GM19452 (cell line): ENCODE measurements around the gene PI4KA.
"Not testable (repeated sequence)": the region's sequence is repeated elsewhere in the genome, so short reads cannot be mapped to it uniquely, and the experiment has no call there.

Experiments used
- ATAC-seq: cut with Tn5 transposase; IDR thresholded peaks from one replicate; pipeline ENCODE4 v1.9.1; 2021; ENCODE audit not compliant: unreplicated experiment

Gene PI4KA

GRCh38 chr22:20779014-20779817, 79.4 kb downstream of the PI4KA start:
- no peak for ATAC-seq

GRCh38 chr22:20777420-20778177, 81.0 kb downstream of the PI4KA start:
- no peak for ATAC-seq

GRCh38 chr22:20776624-20777405, 81.8 kb downstream of the PI4KA start:
- ATAC-seq, result no peak

GRCh38 chr22:20775342-20775895, 83.2 kb downstream of the PI4KA start:
- ATAC-seq, result no peak

GRCh38 chr22:20774882-20775281, 83.7 kb downstream of the PI4KA start:
- ATAC-seq, result no peak

GRCh38 chr22:20773793-20774212, 84.8 kb downstream of the PI4KA start, which contains the start of gene SERPIND1:
Gene SERPIND1 (plus strand): TSS chr22:20774113. CDS start chr22:20779313, 5,200 bp downstream.
- no peak for ATAC-seq

GRCh38 chr22:20771918-20772625, 86.5 kb downstream of the PI4KA start:
- ATAC-seq, result no peak

- ATAC-seq, result not testable (repeated sequence)
Observed at GRCh38 chr22:20769496-20769826, 89.2 kb downstream of the PI4KA start.

- ATAC-seq, result no peak
Observed at GRCh38 chr22:20766530-20766929, 92.1 kb downstream of the PI4KA start.

- no peak for ATAC-seq
Observed at GRCh38 chr22:20765938-20766337, 92.7 kb downstream of the PI4KA start.

- ATAC-seq, result no peak
Observed at GRCh38 chr22:20764729-20765128, 93.9 kb downstream of the PI4KA start.

GRCh38 chr22:20764471-20764720, 94.2 kb downstream of the PI4KA start:
- no peak for ATAC-seq

- no peak for ATAC-seq
Observed at GRCh38 chr22:20763630-20764470, 94.8 kb downstream of the PI4KA start.

GRCh38 chr22:20762233-20762796, 96.3 kb downstream of the PI4KA start:
- ATAC-seq, result no peak

- no peak for ATAC-seq
Observed at GRCh38 chr22:20761536-20761935, 97.1 kb downstream of the PI4KA start.

- ATAC-seq, result no peak
Observed at GRCh38 chr22:20760084-20760483, 98.5 kb downstream of the PI4KA start.

GRCh38 chr22:20758688-20759087, 99.9 kb downstream of the PI4KA start:
- no peak for ATAC-seq

- no peak for ATAC-seq
Observed at GRCh38 chr22:20756846-20757245, 101.8 kb downstream of the PI4KA start.

GRCh38 chr22:20752873-20753272, 105.7 kb downstream of the PI4KA start:
- ATAC-seq, result no peak
